Fibroblast of skin of left biceps (primary cell): Measurements from ENCODE around the gene ARHGEF28.

Experiments
- DNase-seq, 2 experiments: peaks; one replicate each; pipeline ENCODE4 v3.0.0-alpha.2; 2013; ENCODE audit warnings: low read depth in 2 of 2

The ARHGEF28 gene

GRCh38 chr5:73780302-73781080 is 154.5 kb downstream of the ARHGEF28 start:
- DNase-seq: no peak

GRCh38 chr5:73781107-73781768 is 155.2 kb downstream of the ARHGEF28 start:
- no peak for DNase-seq

- DNase-seq: no peak
Observed at GRCh38 chr5:73783828-73784227, 157.8 kb downstream of the ARHGEF28 start.

- DNase-seq: no peak
Observed at GRCh38 chr5:73786043-73786831, 160.2 kb downstream of the ARHGEF28 start.

GRCh38 chr5:73789851-73790281 is 163.9 kb downstream of the ARHGEF28 start:
- DNase-seq: no peak

- DNase-seq: no peak
Observed at GRCh38 chr5:73791389-73791788, 165.4 kb downstream of the ARHGEF28 start.

GRCh38 chr5:73792687-73793320 is 166.8 kb downstream of the ARHGEF28 start:
- DNase-seq: no peak

- no peak for DNase-seq
Observed at GRCh38 chr5:73793911-73794310, 167.9 kb downstream of the ARHGEF28 start.

- DNase-seq: peak; percentile 83 to 84
Observed at GRCh38 chr5:73796164-73797131, 170.5 kb downstream of the ARHGEF28 start.

GRCh38 chr5:73797132-73797510 is 171.1 kb downstream of the ARHGEF28 start:
- DNase-seq: no peak

- no peak for DNase-seq
Observed at GRCh38 chr5:73799401-73799972, 173.5 kb downstream of the ARHGEF28 start.

GRCh38 chr5:73801686-73802085 is 175.7 kb downstream of the ARHGEF28 start:
- DNase-seq: no peak

- DNase-seq: no peak
Observed at GRCh38 chr5:73805449-73805848, 179.5 kb downstream of the ARHGEF28 start.

- DNase-seq: no peak
Observed at GRCh38 chr5:73808911-73809310, 182.9 kb downstream of the ARHGEF28 start.

GRCh38 chr5:73810429-73810828 is 184.4 kb downstream of the ARHGEF28 start:
- no peak for DNase-seq

GRCh38 chr5:73812457-73812856 is 186.5 kb downstream of the ARHGEF28 start:
- DNase-seq: no peak

GRCh38 chr5:73812962-73813588 is 187.1 kb downstream of the ARHGEF28 start:
- DNase-seq: no peak

GRCh38 chr5:73814233-73814846 is 188.3 kb downstream of the ARHGEF28 start:
- DNase-seq: no peak

- no peak for DNase-seq
Observed at GRCh38 chr5:73815631-73816030, 189.6 kb downstream of the ARHGEF28 start.
